Hematopoietic multipotent progenitor cell treated with erythropoietin and hydrocortisone succinate and interleukin-3 and kit ligand, for 4 days (in vitro differentiated cells): ENCODE measurements around the gene BFSP1.

ENCODE experiments used
- DNase-seq: peaks from one replicate; pipeline ENCODE4 v3.0.0-alpha.2; 2015

The BFSP1 gene

GRCh38 chr20:17556837-17557674 lies 25.9 kb upstream of the BFSP1 start:
- no peak for DNase-seq

DNA sequence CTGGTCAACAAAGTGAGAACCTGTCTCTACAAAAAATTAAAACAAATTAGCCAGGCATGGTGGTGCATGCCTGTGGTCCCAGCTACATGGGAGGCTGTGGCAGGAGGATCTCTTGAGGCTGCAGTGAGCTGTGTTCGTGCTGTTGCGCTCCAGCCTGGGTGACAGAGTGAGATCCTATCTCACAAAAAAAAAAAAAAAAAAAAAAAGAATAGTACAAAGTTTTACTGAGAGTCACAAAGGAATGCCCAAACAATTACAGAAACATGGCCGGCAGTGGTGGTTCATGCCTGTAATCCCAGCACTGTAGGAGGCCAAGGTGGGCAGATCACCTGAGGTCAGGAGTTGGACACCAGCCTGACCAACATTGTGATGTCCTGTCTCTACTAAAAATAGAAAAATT lies 23.9 kb upstream of the BFSP1 start:
- no peak for DNase-seq

DNA sequence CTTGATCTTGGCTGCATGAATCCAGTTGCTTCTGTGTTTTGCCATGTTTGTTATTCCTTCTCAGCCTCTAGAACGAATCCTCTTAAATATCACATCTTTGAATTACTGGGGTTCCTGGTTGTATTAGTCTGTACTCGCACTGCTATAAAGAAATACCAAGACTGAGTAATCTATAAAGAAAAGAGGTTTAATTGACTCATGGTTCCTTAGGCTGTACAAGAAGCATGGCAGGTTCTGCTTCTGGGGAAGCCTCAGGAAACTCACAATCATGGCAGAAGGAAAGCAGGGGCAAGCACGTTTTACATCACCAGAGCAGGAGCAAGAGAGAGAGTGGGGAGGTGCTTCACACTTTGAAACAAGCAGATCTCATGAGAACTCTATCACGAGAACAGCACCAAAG lies 18.0 kb upstream of the BFSP1 start:
- no peak for DNase-seq

DNA sequence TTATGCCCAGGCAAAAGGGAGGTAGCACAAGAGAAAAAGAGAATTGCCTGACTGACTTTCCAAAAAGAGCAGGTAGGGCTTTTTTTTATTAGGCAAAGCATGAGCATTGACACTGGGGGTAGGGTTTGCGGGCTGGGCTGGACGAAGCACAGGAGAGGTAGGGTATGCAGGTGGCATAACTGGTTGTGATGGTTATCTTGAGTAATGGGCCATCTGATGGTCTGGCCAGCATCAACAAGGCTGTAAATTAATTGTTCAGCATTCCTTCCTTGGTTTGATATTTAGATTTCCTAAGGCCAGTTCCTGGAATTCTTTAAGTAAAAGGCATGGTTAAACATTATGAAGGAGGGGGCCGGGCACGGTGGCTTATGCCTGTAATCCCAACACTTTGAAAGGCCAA lies 13.9 kb upstream of the BFSP1 start:
- no peak for DNase-seq

DNA sequence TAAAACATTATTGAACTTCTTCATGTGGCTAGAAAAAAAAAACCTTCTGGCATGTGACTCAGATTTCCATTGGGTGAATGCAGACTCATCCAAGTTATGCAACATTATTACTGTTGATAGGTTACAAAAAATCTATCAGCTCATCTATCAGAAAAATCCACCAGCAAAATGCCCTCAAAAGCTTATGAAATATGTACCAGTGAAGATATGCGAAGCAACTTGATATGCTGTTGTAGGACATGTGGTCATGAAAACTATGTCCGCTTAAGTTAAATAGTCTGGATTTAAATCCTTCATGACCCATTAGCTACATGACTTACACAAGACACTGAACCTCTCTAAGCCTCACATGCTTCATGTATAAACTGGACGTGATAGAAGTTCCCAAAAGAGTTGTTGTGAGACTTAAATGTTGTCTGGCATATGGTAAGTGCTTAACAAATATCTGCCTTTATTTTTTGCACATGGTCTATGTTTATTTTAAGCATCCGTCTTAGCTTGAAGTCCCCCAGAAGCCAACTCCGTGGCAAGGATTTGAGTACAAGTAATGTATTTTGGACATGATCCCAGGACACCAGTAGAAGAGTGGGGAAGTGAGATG lies 12.5 kb upstream of the BFSP1 start:
- DNase-seq, result no peak

GRCh38 chr20:17542993-17543412 lies 11.8 kb upstream of the BFSP1 start:
- no peak for DNase-seq

DNA sequence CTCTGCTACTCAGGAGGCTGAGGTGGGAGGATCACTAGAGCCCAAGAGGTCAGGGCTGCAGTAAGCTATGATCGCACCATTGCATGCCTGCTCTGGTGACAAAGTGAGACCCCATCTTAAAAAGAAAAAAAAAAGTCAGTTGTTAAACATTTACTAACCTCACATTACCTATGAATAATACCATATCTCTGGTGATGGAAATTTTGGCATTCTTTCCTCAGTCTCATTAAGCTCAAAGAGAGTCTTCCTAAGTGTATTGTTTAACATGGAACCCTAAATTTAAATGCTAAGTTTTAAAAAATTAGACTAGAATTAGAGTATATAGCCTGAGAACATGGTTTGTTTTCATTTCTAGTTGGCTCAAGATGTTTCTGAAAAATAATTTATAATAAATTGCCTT lies 11.3 kb upstream of the BFSP1 start:
- no peak for DNase-seq

- no peak for DNase-seq
Measured at GRCh38 chr20:17541996-17542395, 10.8 kb upstream of the BFSP1 start.

DNA sequence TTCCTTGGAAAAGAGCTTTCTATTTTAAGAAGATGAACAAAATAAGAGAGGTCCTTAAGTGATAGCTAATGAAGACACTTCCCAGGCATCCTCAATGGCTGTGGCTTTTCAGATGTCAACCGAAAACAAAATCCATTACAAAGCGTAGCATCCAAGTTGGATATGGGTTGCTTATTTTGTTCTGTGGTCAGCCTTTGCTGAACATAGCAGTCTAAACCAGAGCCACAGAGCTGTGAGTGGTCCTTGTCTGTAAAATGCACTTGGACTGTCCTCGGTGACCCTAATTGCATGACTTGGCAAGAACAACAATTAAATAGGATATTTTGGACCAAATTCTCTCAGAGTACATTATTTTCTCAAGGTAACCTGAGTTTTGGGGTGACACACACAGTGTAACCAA lies 10.4 kb upstream of the BFSP1 start:
- DNase-seq, result no peak

DNA sequence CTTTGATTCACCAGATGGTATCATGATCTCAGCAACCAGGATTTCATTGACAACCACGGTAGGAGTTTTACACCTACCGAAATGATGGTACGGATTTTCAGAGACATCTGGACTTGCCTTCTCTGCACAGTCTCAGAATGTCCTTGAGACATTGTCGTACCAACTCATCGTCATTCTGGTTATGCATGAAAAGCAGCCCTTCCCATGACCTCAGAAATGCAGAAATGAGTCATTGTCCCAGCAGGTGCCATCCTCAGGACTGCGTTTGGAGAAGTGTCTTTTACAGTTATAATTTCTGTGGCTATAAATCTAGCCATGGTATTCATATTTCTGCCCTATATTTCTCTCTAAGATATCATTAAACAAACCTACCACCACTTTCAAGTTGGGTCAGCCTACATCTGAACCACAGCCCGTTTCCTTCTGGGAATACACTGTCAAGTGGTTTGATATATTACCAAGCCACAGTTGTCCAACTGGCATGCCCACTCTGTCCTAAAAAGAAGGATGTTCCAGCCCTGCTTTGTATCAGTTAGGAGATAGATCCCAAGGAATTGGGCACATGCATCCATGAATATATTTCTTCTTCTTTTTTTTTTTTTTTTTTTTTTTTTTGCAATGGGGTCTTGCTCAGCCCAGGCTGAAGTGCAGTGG lies 7.5 kb upstream of the BFSP1 start:
- peak; percentile 20 for DNase-seq

- DNase-seq, result no peak
Measured at GRCh38 chr20:17537959-17538358, 6.8 kb upstream of the BFSP1 start.

GRCh38 chr20:17536944-17537444 lies 5.8 kb upstream of the BFSP1 start:
- DNase-seq, result peak; percentile 90

DNA sequence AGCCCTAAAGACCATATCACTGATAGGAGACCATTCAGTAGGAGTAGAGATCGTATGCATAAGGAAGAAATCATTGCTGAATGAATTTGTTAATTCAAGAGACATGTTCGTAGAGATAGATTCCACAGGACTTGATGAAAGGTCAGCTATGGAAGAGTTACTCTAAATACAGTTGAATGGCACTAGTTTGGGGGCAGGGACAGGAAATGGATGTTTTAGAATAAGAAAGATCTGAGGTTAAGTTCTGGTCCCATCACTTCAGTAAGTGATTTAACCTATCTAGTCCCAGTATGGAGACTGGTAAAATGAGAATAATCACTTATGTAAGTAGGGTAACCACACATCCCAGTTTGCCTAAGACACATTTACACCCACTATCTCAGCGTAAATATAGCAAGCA lies 2.9 kb upstream of the BFSP1 start:
- DNase-seq, result no peak

GRCh38 chr20:17533396-17533795 lies 2.2 kb upstream of the BFSP1 start:
- peak; percentile 73 for DNase-seq

- no peak for DNase-seq
Measured at GRCh38 chr20:17531665-17532025, 466 bp upstream of the BFSP1 start.

DNA sequence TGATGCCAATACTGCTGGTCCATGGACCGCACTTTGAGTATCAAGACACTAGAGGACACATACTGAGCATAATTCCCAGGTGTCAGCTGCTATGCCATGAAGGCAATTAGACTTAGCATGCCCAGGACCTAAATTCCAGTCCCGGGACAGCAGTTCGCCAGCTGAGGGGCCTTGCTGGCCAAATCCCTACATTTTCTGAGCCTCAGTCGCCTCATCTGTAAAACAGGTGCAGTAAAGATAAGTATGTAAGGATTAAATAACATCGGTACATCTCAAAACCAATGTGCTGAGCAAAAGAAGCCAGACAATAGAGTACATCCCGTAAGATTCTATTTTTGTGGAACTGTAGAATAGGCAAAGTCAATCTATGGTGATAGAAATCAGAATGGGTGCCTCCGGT lies 1.0 kb downstream of the BFSP1 start:
- DNase-seq, result no peak

DNA sequence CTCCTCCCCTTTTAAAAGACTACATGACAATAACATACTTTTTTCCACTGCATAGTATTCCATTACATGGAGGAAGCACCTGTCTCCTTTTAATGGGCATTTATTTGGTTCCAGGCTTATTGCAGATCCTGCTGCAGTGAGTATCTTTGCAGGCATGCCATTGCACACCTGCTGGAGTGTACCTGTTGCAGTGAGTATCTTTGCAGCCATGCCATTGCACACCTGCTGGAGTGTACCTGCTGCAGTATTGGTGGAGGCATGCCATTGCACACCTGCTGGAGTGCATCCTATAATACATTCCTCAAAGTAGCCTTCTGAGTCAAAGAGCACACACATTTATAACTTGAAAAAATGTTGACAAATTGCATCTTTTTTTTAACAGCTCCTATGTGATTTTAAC lies 1.6 kb downstream of the BFSP1 start:
- no peak for DNase-seq

GRCh38 chr20:17525650-17526049 lies 5.5 kb downstream of the BFSP1 start:
- peak; percentile 66 for DNase-seq

DNA sequence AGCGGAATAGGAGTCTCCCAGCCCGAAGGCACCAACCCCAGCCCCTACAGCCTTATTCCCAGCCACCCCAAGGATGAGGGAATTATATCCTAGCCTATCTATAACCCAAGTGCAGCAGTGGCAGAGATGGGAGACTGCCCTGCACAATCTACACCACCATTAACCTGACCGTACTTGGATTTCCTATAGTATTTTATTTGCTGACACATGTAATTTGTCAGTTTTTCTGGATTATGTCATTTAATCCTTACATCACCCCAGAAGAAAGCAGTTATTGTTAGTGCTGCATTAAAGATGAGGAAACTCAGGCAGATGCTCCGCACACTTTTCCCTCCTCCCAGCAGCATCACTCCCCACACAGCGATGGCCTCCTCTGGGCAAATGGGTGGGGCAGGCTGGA lies 6.0 kb downstream of the BFSP1 start:
- no peak for DNase-seq

DNA sequence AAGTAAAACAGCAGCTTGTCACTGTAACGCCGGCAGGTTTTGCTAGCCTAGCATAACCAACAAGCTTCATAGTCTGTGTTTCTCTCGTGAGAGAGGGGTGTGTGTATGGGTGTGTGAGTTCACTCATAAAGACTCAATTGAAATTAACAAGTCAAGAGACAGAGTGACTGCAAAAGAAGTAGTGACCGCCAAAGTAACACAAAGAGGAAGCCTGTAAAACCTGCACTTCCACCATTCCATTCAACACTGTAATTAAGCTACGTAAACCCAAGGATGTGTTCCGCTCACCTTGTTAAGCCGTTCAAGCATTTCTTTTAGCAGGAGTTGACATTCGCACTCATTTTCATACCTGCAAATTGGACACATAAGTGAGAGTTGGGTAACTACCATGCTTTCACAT lies 6.6 kb downstream of the BFSP1 start:
- DNase-seq, result no peak

DNA sequence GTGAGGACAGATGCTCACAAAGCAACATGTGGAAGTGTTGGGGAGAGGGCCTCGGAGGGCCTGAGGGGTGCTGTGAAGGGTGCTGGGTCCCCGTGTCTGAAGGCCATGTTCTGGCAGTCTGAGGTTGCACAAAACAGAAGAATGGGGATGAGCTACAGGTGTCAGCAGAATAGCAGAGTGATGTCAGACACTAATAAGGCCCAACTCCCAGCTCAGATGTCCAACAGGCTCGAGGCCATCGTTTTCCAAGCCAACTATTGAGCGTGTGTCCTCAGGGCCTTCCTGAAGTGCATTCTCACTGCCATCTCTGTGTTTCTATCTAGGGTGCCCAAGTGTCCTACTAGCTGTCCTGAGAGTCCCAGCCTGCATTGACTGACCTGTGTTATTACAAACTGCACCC lies 7.9 kb downstream of the BFSP1 start:
- no peak for DNase-seq

- no peak for DNase-seq
Measured at GRCh38 chr20:17522528-17522927, 8.7 kb downstream of the BFSP1 start.

GRCh38 chr20:17520583-17520982 lies 10.6 kb downstream of the BFSP1 start:
- no peak for DNase-seq

- no peak for DNase-seq
Measured at GRCh38 chr20:17519606-17520285, 11.4 kb downstream of the BFSP1 start.
